ENCODE measurements around the gene RTL10. TPM values are rescaled to one million over a fixed set of nuclear protein-coding genes. Genes with fewer than 3 reads are reported as not detected.

The RTL10 gene
- total and polyA plus RNA-seq, 2 of the 8 experiments (the other 6 are each of a cell fraction or from before 2014, with no cell fraction given) = 11.5 to 18.8 TPM

DNA sequence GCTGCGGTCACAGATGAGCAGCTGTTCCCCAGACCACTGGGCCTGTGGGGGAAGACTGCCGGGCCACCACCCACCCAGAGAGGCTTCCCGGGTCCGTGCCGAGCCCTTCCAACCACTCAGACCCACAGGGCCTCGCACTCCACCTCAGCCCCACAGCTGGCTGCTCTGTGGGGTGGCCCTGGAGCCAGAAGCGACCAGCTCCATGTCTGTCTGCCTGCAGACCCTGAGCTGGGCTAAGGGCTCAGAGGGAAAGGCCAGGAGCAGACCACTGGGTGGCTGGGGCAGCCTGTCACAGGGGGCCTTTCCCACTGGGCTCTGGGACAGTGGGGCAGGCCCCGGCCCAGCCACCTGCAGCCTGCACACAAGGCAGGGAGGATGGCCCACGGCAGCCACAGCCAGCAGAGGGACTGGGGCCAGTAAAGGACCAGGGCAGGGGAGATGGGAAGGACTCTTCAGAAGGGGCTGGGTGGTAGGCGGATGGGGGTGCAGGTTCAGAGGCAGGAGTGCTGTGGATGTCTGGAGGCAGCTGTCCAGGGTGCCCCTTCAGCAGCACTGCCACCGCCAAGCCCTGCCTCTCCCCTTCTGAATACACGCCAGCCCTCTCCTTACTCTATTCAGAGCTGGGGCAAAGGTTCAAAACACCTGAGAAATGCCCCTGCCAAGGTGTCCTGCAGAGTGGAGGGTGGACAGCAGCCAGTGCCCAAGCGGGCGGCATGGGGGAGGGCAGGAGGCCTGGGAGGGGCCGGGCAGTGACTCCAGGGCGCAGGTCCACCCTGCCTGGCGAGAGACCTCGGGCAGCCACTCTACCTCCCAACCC, 32.2 kb downstream of the RTL10 start (continued):
- TF ChIP-seq BRCA1 (IDR thresholded peaks at IDR 0.05; ENCODE audit: low read depth, low read length) (no peak), KDM4A (IDR thresholded peaks at IDR 0.05; ENCODE audit: low read depth, low read length, severe bottlenecking) (no peak), JUND (IDR thresholded peaks at IDR 0.05; ENCODE audit: low read length) (no peak)
